Mucosa of descending colon (tissue), 3 donors: ENCODE results near the gene RBMX. TPM values are rescaled to one million over a fixed set of nuclear protein-coding genes. Genes with fewer than 3 reads are reported as not detected.

Experiments used
- ATAC-seq: fragments of 200-7000 bp; cut with Tn5 transposase; one replicate; pipeline ENCODE4 v1.9.1; 2020; ENCODE audit warnings: mild to moderate bottlenecking, moderate library complexity
- DNase-seq, 3 donors: peaks; one replicate each; pipeline ENCODE4 v3.0.0-alpha.2; 2020
- H3K36me3 ChIP-seq: fragments of 200-600 bp; one replicate; pipeline ENCODE4 v1.8.0; 2021; ENCODE audit warnings: low read depth, mild to moderate bottlenecking
- H3K4me1 ChIP-seq: fragments of 200-600 bp; one replicate; pipeline ENCODE4 v1.8.0; 2021; ENCODE audit warnings: low read depth, mild to moderate bottlenecking
- H3K4me3 ChIP-seq: fragments of 200-600 bp; one replicate; pipeline ENCODE4 v1.8.0; 2021; ENCODE audit warnings: mild to moderate bottlenecking
- H3K9me3 ChIP-seq: fragments of 200-600 bp; one replicate; pipeline ENCODE4 v1.8.0; 2021; ENCODE audit warnings: mild to moderate bottlenecking
- CTCF ChIP-seq: fragments of 200-600 bp; IDR thresholded peaks from one replicate; pipeline ENCODE4 v1.8.0; 2022; ENCODE audit warnings: antibody characterized with exemption, mild to moderate bottlenecking
- intact Hi-C, 2 donors: fragments of 100-400 bp; cut with DNase I in 1 of 2; cut with micrococcal nuclease in 1 of 2; formaldehyde crosslinking; loops; one replicate each; pipeline versions ENCODE4 v1.11.0 to v1.11.1; 2022; cut with DNase I, micrococcal nuclease
- total RNA-seq, 3 donors: library from RNA; stranded (reverse); fragmentation: NEBNext Ultra II Directional in 2 of 3; extraction: Animal tissue kit (Norgen Biotek cat#: 25700) in 2 of 3; gene quantifications; one replicate each; pipeline versions ENCODE4 v1.2.1 to v1.2.4, GENCODE V29; 2021 to 2023
- donor health status: DM: no; HTN: no; CAD: no; lungs with moderate emphysema.
- donor health status: DM: no; HTN: no; CAD: no.
- donor health status: DM: no; HTN: yes; CAD: no.

RBMX gene
- total RNA-seq, 3 donors from 2014 or later = 101 to 144 (median 122) TPM

- Histone ChIP-seq H3K9me3 (no peaks in the 10 kb centered on the region), H3K4me1 (no peaks in the 10 kb centered on the region), H3K36me3 (no peaks in the 10 kb centered on the region), H3K4me3 (no peak overlapping the region)
- intact Hi-C loops = no loop called here
- ATAC-seq (no peak), DNase-seq (no peak)
- TF ChIP-seq CTCF = no peak
Observed at GRCh38 chrX:136865270-136866158, 15.0 kb downstream of the RBMX start.

- intact Hi-C loops = no loop called here
- Histone ChIP-seq H3K36me3 (no peaks in the 10 kb centered on the region), H3K4me1 (no peaks in the 10 kb centered on the region), H3K4me3 (no peak overlapping the region), H3K9me3 (no peaks in the 10 kb centered on the region)
- no peak for TF ChIP-seq CTCF
- ATAC-seq (no peak), DNase-seq (no peak)
Observed at GRCh38 chrX:136863826-136864225, 16.7 kb downstream of the RBMX start.

- DNase-seq (no peak), ATAC-seq (peak; percentile 29)
Observed at GRCh38 chrX:136862546-136862945, 18.0 kb downstream of the RBMX start.

GRCh38 chrX:136861877-136862276 lies 18.6 kb downstream of the RBMX start:
- intact Hi-C loops = no loop called here
- DNase-seq (no peak), ATAC-seq (no peak)
- Histone ChIP-seq H3K36me3 (no peaks in the 10 kb centered on the region), H3K4me1 (no peaks in the 10 kb centered on the region), H3K4me3 (no peak overlapping the region), H3K9me3 (no peaks in the 10 kb centered on the region)
- no peak for TF ChIP-seq CTCF

More at GRCh38 chrX:136862546-136862945, 18.0 kb downstream of the RBMX start:
- Histone ChIP-seq H3K4me1 (no peaks in the 10 kb centered on the region), H3K9me3 (no peaks in the 10 kb centered on the region), H3K4me3 (no peak overlapping the region), H3K36me3 (no peaks in the 10 kb centered on the region)
- no peak for TF ChIP-seq CTCF
- intact Hi-C loops = no loop called here

- Histone ChIP-seq H3K4me3 (no peak overlapping the region), H3K9me3 (no peaks in the 10 kb centered on the region), H3K4me1 (no peaks in the 10 kb centered on the region), H3K36me3 (no peaks in the 10 kb centered on the region)
- DNase-seq (no peak), ATAC-seq (no peak)
- no peak for TF ChIP-seq CTCF
- intact Hi-C loops = no loop called here
Observed at GRCh38 chrX:136858007-136858756, 22.3 kb downstream of the RBMX start.
